NCI-H1092 (cell line): ENCODE data around the gene PRKAR1B.
"Not testable (repeated sequence)": the region's sequence is repeated elsewhere in the genome, so short reads cannot be mapped to it uniquely, and the experiment has no call there.

Source experiments
- DNase-seq: peaks from one replicate; lab custom pipeline; 2025; lab: John Stamatoyannopoulos, UW

The PRKAR1B gene

GRCh38 chr7:553636-554111 lies 173.4 kb downstream of the PRKAR1B start:
- DNase-seq, result no peak

GRCh38 chr7:552868-553635 lies 174.0 kb downstream of the PRKAR1B start:
- DNase-seq, result no peak

GRCh38 chr7:552151-552867 lies 174.8 kb downstream of the PRKAR1B start:
- not testable (repeated sequence) for DNase-seq

- not testable (repeated sequence) for DNase-seq
Measured at GRCh38 chr7:551615-551970, 175.5 kb downstream of the PRKAR1B start.

- DNase-seq, result no peak
Measured at GRCh38 chr7:550881-551614, 176.0 kb downstream of the PRKAR1B start.

GRCh38 chr7:549891-550625 lies 177.0 kb downstream of the PRKAR1B start:
- no peak for DNase-seq

- no peak for DNase-seq
Measured at GRCh38 chr7:549066-549890, 177.8 kb downstream of the PRKAR1B start.

- no peak for DNase-seq
Measured at GRCh38 chr7:548401-548800, 178.7 kb downstream of the PRKAR1B start.

GRCh38 chr7:545470-545869 lies 181.6 kb downstream of the PRKAR1B start:
- DNase-seq, result no peak

- no peak for DNase-seq
Measured at GRCh38 chr7:544338-545221, 182.5 kb downstream of the PRKAR1B start.

- DNase-seq, result no peak
Measured at GRCh38 chr7:543501-544337, 183.4 kb downstream of the PRKAR1B start.

GRCh38 chr7:542713-543500 lies 184.2 kb downstream of the PRKAR1B start:
- no peak for DNase-seq

GRCh38 chr7:542131-542712 lies 184.9 kb downstream of the PRKAR1B start:
- no peak for DNase-seq

- DNase-seq, result no peak
Measured at GRCh38 chr7:541661-542060, 185.4 kb downstream of the PRKAR1B start.

- DNase-seq, result no peak
Measured at GRCh38 chr7:540997-541396, 186.1 kb downstream of the PRKAR1B start.

GRCh38 chr7:540579-540978 lies 186.5 kb downstream of the PRKAR1B start:
- no peak for DNase-seq

- no peak for DNase-seq
Measured at GRCh38 chr7:539731-540411, 187.2 kb downstream of the PRKAR1B start.
